HepG2 (cell line): ENCODE results near the gene CAPN10. TPM values are rescaled to one million over a fixed set of nuclear protein-coding genes. Genes with fewer than 3 reads are reported as not detected.

Experiments
- HOXA5 ChIP-seq: sonication (generic); formaldehyde crosslinking; IDR thresholded peaks from 2 replicates; pipeline ENCODE4 v1.4.0; 2020; ENCODE audit warnings: missing genetic modification reagents
- ISX ChIP-seq: sonication (generic); formaldehyde crosslinking; conservative IDR thresholded peaks from 2 replicates; pipeline ENCODE4 v1.5.0; 2020; ENCODE audit warnings: missing genetic modification reagents
- MBD4 ChIP-seq: IDR thresholded peaks from 2 replicates; pipeline ENCODE4 v1.6.1; 2012; ENCODE audit warnings: low read length, inconsistent platforms, borderline replicate concordance
- MED13 ChIP-seq: sonication (generic); formaldehyde crosslinking; IDR thresholded peaks from 2 replicates; pipeline ENCODE4 v1.5.0; 2020; ENCODE audit warnings: missing genetic modification reagents
- PHF5A ChIP-seq: IDR thresholded peaks from one replicate; pipeline ENCODE4 v1.6.1; 2018; ENCODE audit warnings: low read depth, missing genetic modification reagents; ENCODE audit not compliant: unreplicated experiment
- PRMT3 ChIP-seq: sonication (generic); formaldehyde crosslinking; IDR thresholded peaks from 2 replicates; pipeline ENCODE4 v1.8.1; 2022; ENCODE audit warnings: low read depth, mild to moderate bottlenecking, moderate library complexity, missing genetic modification reagents, borderline replicate concordance
- SNRNP70 ChIP-seq: fragments of 200-400 bp; formaldehyde crosslinking; IDR thresholded peaks from 2 replicates; pipeline ENCODE4 v1.6.1; 2017; ENCODE audit warnings: mild to moderate bottlenecking, low read depth, low read length, moderate library complexity
- ZBTB14 ChIP-seq: sonication (generic); formaldehyde crosslinking; IDR thresholded peaks from 2 replicates; pipeline ENCODE4 v1.4.0; 2020; ENCODE audit warnings: missing genetic modification reagents
- ZBTB25 ChIP-seq: IDR thresholded peaks from 2 replicates; pipeline ENCODE4 v1.6.1; 2018; ENCODE audit warnings: missing genetic modification reagents
- ZBTB40 ChIP-seq, 2 experiments: fragments of 450-650 bp in 1 of 2; sonication (generic) in 1 of 2; formaldehyde crosslinking in 1 of 2; IDR thresholded peaks; 2 replicates each; pipeline versions ENCODE4 v1.6.1 to v1.8.0; 2016 to 2022; ENCODE audit warnings: antibody characterized with exemption in 1 of 2, mild to moderate bottlenecking in 1 of 2, missing genetic modification reagents in 1 of 2
- ZKSCAN1 ChIP-seq: fragments of 150-350 bp; IDR thresholded peaks from 2 replicates; pipeline ENCODE4 v1.6.1; 2014; ENCODE audit warnings: low read length
- ZNF138 ChIP-seq: sonication (generic); formaldehyde crosslinking; IDR thresholded peaks from 2 replicates; pipeline ENCODE4 v1.5.0; 2020; ENCODE audit warnings: mild to moderate bottlenecking, low read depth, missing genetic modification reagents
- ZNF205 ChIP-seq: IDR thresholded peaks from 2 replicates; pipeline ENCODE4 v1.6.1; 2018; ENCODE audit warnings: missing biosample characterization, missing genetic modification reagents
- ZNF547 ChIP-seq: sonication (generic); formaldehyde crosslinking; IDR thresholded peaks from 2 replicates; pipeline ENCODE4 v1.5.1; 2020; ENCODE audit warnings: mild to moderate bottlenecking, missing genetic modification reagents
- ZNF691 ChIP-seq: sonication (generic); formaldehyde crosslinking; IDR thresholded peaks from 2 replicates; pipeline ENCODE4 v1.4.0; 2020; ENCODE audit warnings: missing genetic modification reagents, low read depth, mild to moderate bottlenecking, borderline replicate concordance
- ZNF841 ChIP-seq: sonication (generic); formaldehyde crosslinking; IDR thresholded peaks from 2 replicates; pipeline ENCODE4 v1.8.1; 2023; ENCODE audit warnings: missing genetic modification reagents, borderline replicate concordance
- polyA plus RNA-seq, 8 experiments: library from polyadenylated mRNA; depleted of rRNA in 3 of 8; stranded (reverse) in 7 of 8; unstranded in 1 of 8; fragments of >200 nt; fragmentation: Illumina TruSeq in 4 of 8; extraction: Trizol in 4 of 8; gene quantifications; 2 replicates each; pipeline versions ENCODE4 v1.2.1 to v1.2.3, GENCODE V29; 2011 to 2016; ENCODE audit warnings: low read depth in 4 of 8, missing spikeins in 1 of 8, mixed read lengths in 1 of 8; ENCODE audit not compliant: insufficient read depth in 1 of 8
- total RNA-seq, 5 experiments: library from RNA; depleted of rRNA; stranded (reverse); fragments of >200 nt; fragmentation: Illumina TruSeq; extraction: Trizol; gene quantifications; 2 replicates each; pipeline ENCODE4 v1.2.3, GENCODE V29; 2016; ENCODE audit warnings: low read depth in 1 of 5

CAPN10 gene
- total and polyA plus RNA-seq, 2 of the 13 experiments (the other 11 are each of a cell fraction or from before 2014, with no cell fraction given): 27.6 to 32.4 TPM

- TF ChIP-seq ZBTB40 (IDR thresholded peaks at IDR 0.05) (peak; percentile 35; the same call in 1 of the 2 replicates), ZBTB40 (CRISPR knock-in tag; IDR thresholded peaks at IDR 0.05) (peak; percentile 73; the same call in 1 of the 2 replicates), ZNF205 (no peak), ZNF547 (CRISPR knock-in tag) (peak; percentile 98), PRMT3 (CRISPR knock-in tag) (peak; percentile 96), ZNF841 (0 out of 2 replicates have a peak, but pooled peaks have one; percentile 60), MBD4 (no peak), MED13 (CRISPR knock-in tag) (peak; percentile 58), ZBTB14 (CRISPR knock-in tag) (peak; percentile 97), SNRNP70 (no peak), ISX (CRISPR knock-in tag) (peak; percentile 11; the same call in 1 of the 2 replicates), ZNF691 (CRISPR knock-in tag) (peak; percentile 16; the same call in 1 of the 2 replicates), ZKSCAN1 (no peak), PHF5A (CRISPR knock-in tag) (peak; percentile 19), ZNF138 (peak; percentile 77; the same call in 1 of the 2 replicates), ZBTB25 (CRISPR knock-in tag) (peak; percentile 29; the same call in 1 of the 2 replicates), HOXA5 (peak; percentile 20; the same call in 1 of the 2 replicates)
These were observed 25.8 kb upstream of the CAPN10 start (continued) for GRCh38 chr2:240560480-240561324.
